ENCODE measurements around the gene RAB20.

RAB20 gene

GRCh38 chr13:110486061-110486715 is 75.3 kb downstream of the RAB20 start:
- no peak for DNase-seq

GRCh38 chr13:110485604-110486003 is 75.9 kb downstream of the RAB20 start:
- no peak for DNase-seq

- no peak for DNase-seq
These were observed 77.1 kb downstream of the RAB20 start for GRCh38 chr13:110484290-110485048.

GRCh38 chr13:110483386-110483968 is 78.0 kb downstream of the RAB20 start:
- DNase-seq: no peak

- no peak for DNase-seq
These were observed 81.4 kb downstream of the RAB20 start for GRCh38 chr13:110480161-110480560.

GRCh38 chr13:110479648-110480047 is 81.9 kb downstream of the RAB20 start:
- no peak for DNase-seq

- no peak for DNase-seq
These were observed 82.3 kb downstream of the RAB20 start for GRCh38 chr13:110479215-110479545.

- no peak for DNase-seq
These were observed 82.9 kb downstream of the RAB20 start for GRCh38 chr13:110478405-110479214.

GRCh38 chr13:110477706-110478245 is 83.7 kb downstream of the RAB20 start:
- DNase-seq: no peak

GRCh38 chr13:110476220-110476617 is 85.3 kb downstream of the RAB20 start:
- DNase-seq: no peak

GRCh38 chr13:110475550-110476219 is 85.8 kb downstream of the RAB20 start:
- DNase-seq: no peak

GRCh38 chr13:110475117-110475516 is 86.4 kb downstream of the RAB20 start:
- DNase-seq: no peak

- no peak for DNase-seq
These were observed 86.8 kb downstream of the RAB20 start for GRCh38 chr13:110474713-110475112.
